Ovary (tissue), 9 donors: ENCODE data around the gene NINJ1. TPM values are rescaled to one million over a fixed set of nuclear protein-coding genes. Genes with fewer than 3 reads are reported as not detected.
"Not testable (repeated sequence)": the region's sequence is repeated elsewhere in the genome, so short reads cannot be mapped to it uniquely, and the experiment has no call there.

Experiments
- DNase-seq, 5 donors: peaks; one replicate each; pipeline ENCODE4 v3.0.0-alpha.2; 2019 to 2020
- H3K27ac ChIP-seq, 2 donors: fragments of 200-600 bp; one replicate each; pipeline versions ENCODE4 v1.5.1 to v1.8.0; 2019 to 2022
- H3K27me3 ChIP-seq: fragments of 200-600 bp; one replicate; pipeline ENCODE4 v1.8.0; 2022
- H3K36me3 ChIP-seq: fragments of 200-600 bp; sonication (generic); one replicate; pipeline ENCODE4 v1.5.1; 2019
- H3K4me1 ChIP-seq: one replicate; pipeline ENCODE4 v1.8.1; 2013; ENCODE audit warnings: mild to moderate bottlenecking, moderate library complexity; ENCODE audit not compliant: insufficient read depth
- H3K4me3 ChIP-seq: fragments of 200-600 bp; sonication (generic); one replicate; pipeline ENCODE4 v1.5.1; 2017
- H3K9me3 ChIP-seq, 2 donors: fragments of 200-600 bp in 1 of 2; sonication (generic) in 1 of 2; one replicate each; pipeline versions ENCODE4 v1.5.1 to v1.8.1; 2013 to 2019; ENCODE audit warnings: mild to moderate bottlenecking in 1 of 2, moderate library complexity in 1 of 2
- CTCF ChIP-seq, 3 donors: fragments of 450-650 bp in 2 of 3; fragments of 200-600 bp in 1 of 3; IDR thresholded peaks; one replicate each; pipeline versions ENCODE4 v1.5.1 to v1.8.0; 2016 to 2022; ENCODE audit warnings: antibody characterized with exemption in 3 of 3, mild to moderate bottlenecking in 1 of 3
- EP300 ChIP-seq: sonication (generic); formaldehyde crosslinking; IDR thresholded peaks from one replicate; pipeline ENCODE4 v1.6.1; 2017; ENCODE audit warnings: antibody characterized with exemption
- POLR2A ChIP-seq: fragments of 450-650 bp; IDR thresholded peaks from one replicate; pipeline ENCODE4 v1.6.1; 2017; ENCODE audit warnings: antibody characterized with exemption, mild to moderate bottlenecking, moderate library complexity
- WGBS, 3 donors: extraction: QIAGEN DNeasy Blood & Tissue Kit in 1 of 3; methylation state at CpG; one replicate each; pipeline versions ENCODE4 v1.1.5 to v1.1.7; 2013 to 2017; 5-methylcytosine and 5-hydroxymethylcytosine counted together
- intact Hi-C, 4 donors: fragments of 100-400 bp; cut with DNase I; formaldehyde crosslinking; loops; one replicate each; pipeline versions ENCODE4 v1.11.0 to v1.15.1; 2022 to 2023
- polyA plus RNA-seq, 2 donors: library from polyadenylated mRNA; stranded (reverse); fragments of 200-250 nt in 1 of 2; fragments of 350-450 nt in 1 of 2; fragmentation: Illumina TruSeq in 1 of 2; extraction: RNeasy Lipid Tissue Mini Kit (QIAGEN cat#74804) in 1 of 2; gene quantifications; one replicate each; pipeline ENCODE4 v1.2.3, GENCODE V29; 2013 to 2014
- total RNA-seq, 7 donors: library from RNA; depleted of rRNA in 2 of 7; stranded (reverse); fragments of >200 nt in 2 of 7; fragmentation: NEBNext Ultra II Directional in 3 of 7; extraction: Animal tissue kit (Norgen Biotek cat#: 25700) in 3 of 7; gene quantifications; one replicate each; pipeline versions ENCODE4 v1.1.0 to v1.2.4, GENCODE V29; 2016 to 2023
- donor health status: DM: no; HTN: no; CAD: no; lungs with moderate emphysema.
- donor health status: DM: no; HTN: no; CAD: no.
- donor health status: Bipolar disorder and iron deficiency.
- donor health status: DM: yes; HTN: yes; CAD: no.
- donor health status: DM: no; HTN: no; CAD: no.
- donor health status: DM: yes; HTN: yes; CAD: no.

NINJ1 gene
- total and polyA plus RNA-seq, 9 donors, result 7.5 to 75.2 (median 40.6) TPM

GRCh38 chr9:93151097-93151784, 17.2 kb upstream of the NINJ1 start:
- Histone ChIP-seq H3K4me3 (no peak overlapping the region), H3K36me3 (no peaks in the 10 kb centered on the region), H3K27ac (no peak overlapping the region), H3K4me1 (no peaks in the 10 kb centered on the region), H3K27me3 (no peaks in the 10 kb centered on the region), H3K9me3 (no peaks in the 10 kb centered on the region)
- 88 to 92% (median 89%) methylated on average over 10 of the region's 10 CpGs for WGBS, 3 donors
- TF ChIP-seq CTCF (IDR thresholded peaks at IDR 0.05) (no peak), POLR2A (no peak), EP300 (no peak)
- no peak for DNase-seq
- intact Hi-C loops, result no loop called here

- Histone ChIP-seq H3K27me3 (no peaks in the 10 kb centered on the region), H3K4me1 (no peaks in the 10 kb centered on the region), H3K27ac (no peak overlapping the region), H3K36me3 (no peaks in the 10 kb centered on the region), H3K9me3 (no peaks in the 10 kb centered on the region), H3K4me3 (no peak overlapping the region)
- TF ChIP-seq POLR2A (no peak), EP300 (no peak), CTCF (IDR thresholded peaks at IDR 0.05) (no peak)
- no peak for DNase-seq
- intact Hi-C loops, result loop anchor here in 1 of 4 donors (10.0 kb wide), 1 partner anchor 1895 kb away; no protein-coding TSS in a partner anchor
- WGBS, 3 donors, result 2 to 4% (median 4%) methylated on average over 1 of the region's 1 CpG
Measured at GRCh38 chr9:93149361-93149760, 15.3 kb upstream of the NINJ1 start.

GRCh38 chr9:93148721-93149120, 14.7 kb upstream of the NINJ1 start:
- DNase-seq, result no peak
- no peaks in the 10 kb centered on the region for H3K4me1 ChIP-seq
- no peak overlapping the region for H3K27ac ChIP-seq
- no peaks in the 10 kb centered on the region for H3K36me3 ChIP-seq
- H3K4me3 ChIP-seq, result no peak overlapping the region
- intact Hi-C loops, result loop anchor here in 1 of 4 donors (10.0 kb wide), 1 partner anchor 1894 kb away; no protein-coding TSS in a partner anchor
- no peaks in the 10 kb centered on the region for H3K9me3 ChIP-seq
- WGBS, 3 donors, result 91 to 94% (median 92%) methylated on average over 2 of the region's 2 CpGs
- no peak for TF ChIP-seq POLR2A
- TF ChIP-seq EP300, result no peak
- TF ChIP-seq CTCF (IDR thresholded peaks at IDR 0.05), result no peak
- no peaks in the 10 kb centered on the region for H3K27me3 ChIP-seq

GRCh38 chr9:93147632-93148031, 13.6 kb upstream of the NINJ1 start:
- intact Hi-C loops, result loop anchor here in 1 of 4 donors (10.0 kb wide), 1 partner anchor 1893 kb away; no protein-coding TSS in a partner anchor
- Histone ChIP-seq H3K4me3 (no peak overlapping the region), H3K36me3 (no peaks in the 10 kb centered on the region), H3K27ac (no peak overlapping the region), H3K9me3 (no peaks in the 10 kb centered on the region), H3K27me3 (no peaks in the 10 kb centered on the region), H3K4me1 (no peaks in the 10 kb centered on the region)
- 41 to 71% (median 43%) methylated on average over 2 of the region's 2 CpGs for WGBS, 3 donors
- TF ChIP-seq EP300 (no peak), POLR2A (no peak), CTCF (IDR thresholded peaks at IDR 0.05) (no peak)
- no peak for DNase-seq

- not testable (repeated sequence) for DNase-seq, H3K4me3 ChIP-seq, H3K27me3 ChIP-seq, H3K9me3 ChIP-seq, H3K36me3 ChIP-seq, H3K4me1 ChIP-seq, H3K27ac ChIP-seq
- 79 to 89% (median 81%) methylated on average over 6 of the region's 6 CpGs for WGBS, 3 donors
- intact Hi-C loops, result loop anchor here in 1 of 4 donors (10.0 kb wide), 1 partner anchor 1892 kb away; no protein-coding TSS in a partner anchor
Measured at GRCh38 chr9:93146696-93147095, 12.6 kb upstream of the NINJ1 start.
